H1 (cell line): Measurements from ENCODE around the gene RAB3GAP2.

ENCODE experiments used
- CEBPB ChIP-seq: IDR thresholded peaks from 2 replicates; pipeline ENCODE4 v1.6.1; 2012; ENCODE audit warnings: low read depth, low read length
- MAFK ChIP-seq: IDR thresholded peaks from 2 replicates; pipeline ENCODE4 v1.6.1; 2012; ENCODE audit warnings: low read depth, mild to moderate bottlenecking, improper control_type of control experiment, low read length
- NRF1 ChIP-seq: IDR thresholded peaks from 2 replicates; pipeline ENCODE4 v1.6.1; 2011; ENCODE audit warnings: mild to moderate bottlenecking, low read depth, low read length, improper control_type of control experiment
- TF ChIP-seq, protein P1 (sequence below): IDR thresholded peaks from 2 replicates; pipeline ENCODE4 v1.6.1; 2012; ENCODE audit warnings: inconsistent platforms
- TF ChIP-seq, protein P2 (sequence below), 3 experiments: IDR thresholded peaks; 1 replicate in 2 of 3; 2 replicates in 1 of 3; pipeline versions ENCODE4 v1.5.1 to v1.6.1; 2011; ENCODE audit warnings: low read length in 3 of 3, mild to moderate bottlenecking in 3 of 3, inconsistent platforms in 2 of 3, low read depth in 1 of 3, moderate library complexity in 1 of 3; ENCODE audit not compliant: insufficient read depth in 1 of 3; ENCODE audit errors: control extremely low read depth in 1 of 3

DNA sequence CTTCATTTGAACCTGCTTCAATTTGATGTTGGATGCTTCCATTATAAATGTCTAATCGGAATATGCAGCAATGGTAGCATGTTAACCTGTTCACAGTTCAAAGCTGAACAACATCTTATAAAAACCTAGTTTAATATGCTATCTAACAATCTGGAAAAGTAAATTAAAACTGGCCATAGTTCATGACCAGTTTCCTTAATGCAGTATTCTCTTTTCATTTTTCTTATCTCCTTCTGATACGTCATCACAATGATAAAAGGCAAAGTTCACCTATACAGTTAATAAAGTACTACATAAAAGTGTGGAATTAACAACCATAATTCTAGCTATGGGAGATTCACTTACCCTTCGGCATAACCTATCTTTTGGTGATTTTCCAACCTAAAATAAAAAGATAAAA is 113.2 kb downstream of the RAB3GAP2 start:
- TF ChIP-seq, protein P1, sequence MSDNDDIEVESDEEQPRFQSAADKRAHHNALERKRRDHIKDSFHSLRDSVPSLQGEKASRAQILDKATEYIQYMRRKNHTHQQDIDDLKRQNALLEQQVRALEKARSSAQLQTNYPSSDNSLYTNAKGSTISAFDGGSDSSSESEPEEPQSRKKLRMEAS, result no peak
- TF ChIP-seq, protein P2, sequence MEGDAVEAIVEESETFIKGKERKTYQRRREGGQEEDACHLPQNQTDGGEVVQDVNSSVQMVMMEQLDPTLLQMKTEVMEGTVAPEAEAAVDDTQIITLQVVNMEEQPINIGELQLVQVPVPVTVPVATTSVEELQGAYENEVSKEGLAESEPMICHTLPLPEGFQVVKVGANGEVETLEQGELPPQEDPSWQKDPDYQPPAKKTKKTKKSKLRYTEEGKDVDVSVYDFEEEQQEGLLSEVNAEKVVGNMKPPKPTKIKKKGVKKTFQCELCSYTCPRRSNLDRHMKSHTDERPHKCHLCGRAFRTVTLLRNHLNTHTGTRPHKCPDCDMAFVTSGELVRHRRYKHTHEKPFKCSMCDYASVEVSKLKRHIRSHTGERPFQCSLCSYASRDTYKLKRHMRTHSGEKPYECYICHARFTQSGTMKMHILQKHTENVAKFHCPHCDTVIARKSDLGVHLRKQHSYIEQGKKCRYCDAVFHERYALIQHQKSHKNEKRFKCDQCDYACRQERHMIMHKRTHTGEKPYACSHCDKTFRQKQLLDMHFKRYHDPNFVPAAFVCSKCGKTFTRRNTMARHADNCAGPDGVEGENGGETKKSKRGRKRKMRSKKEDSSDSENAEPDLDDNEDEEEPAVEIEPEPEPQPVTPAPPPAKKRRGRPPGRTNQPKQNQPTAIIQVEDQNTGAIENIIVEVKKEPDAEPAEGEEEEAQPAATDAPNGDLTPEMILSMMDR (IDR thresholded peaks at IDR 0.05; ENCODE audit: control extremely low read depth in 1 of 3, insufficient read depth in 1 of 3, low read depth in 1 of 3, low read length in 3 of 3), result no peak
- TF ChIP-seq MAFK (no peak), NRF1 (no peak), CEBPB (no peak)
